ENCODE results near the gene ZFYVE28.
"Not testable (repeated sequence)": the region's sequence is repeated elsewhere in the genome, so short reads cannot be mapped to it uniquely, and the experiment has no call there.

Gene ZFYVE28

GRCh38 chr4:2241410-2242353 lies 176.8 kb downstream of the ZFYVE28 start, which contains the start of the genes HAUS3 and POLN:
TSS of gene HAUS3 (minus strand) at chr4:2242121. CDS start at chr4:2240946, 1,175 bp downstream.
TSS of gene POLN (minus strand) at chr4:2242121. CDS start at chr4:2229231, 12,890 bp downstream.
- Mint-ChIP-seq H3K9me3 (no peaks in the 10 kb centered on the region), H3K27me3 (no peaks in the 10 kb centered on the region), H3K36me3 (ENCODE audit: insufficient read depth) (peaks cover 53% of the 10 kb centered on the region), H3K4me1 (ENCODE audit: low read depth in 2 of 2) (peaks cover 40 to 54% of the 10 kb centered on the region in 2 donors), H3K27ac (peak within 1 kb of the TSS; percentile 95 to 97), H3K4me3 (peak within 1 kb of the TSS; percentile 89 to 93)
- DNase-seq (peak; percentile 99 to 100 (median 99)), ATAC-seq (replicated peaks) (peak; percentile 84)

- peak; percentile 16 for ATAC-seq (replicated peaks)
- Mint-ChIP-seq H3K27me3 (no peaks in the 10 kb centered on the region), H3K36me3 (ENCODE audit: insufficient read depth) (peaks cover 53% of the 10 kb centered on the region), H3K9me3 (no peaks in the 10 kb centered on the region), H3K4me3 (peak overlapping the region; percentile 89 to 93), H3K4me1 (ENCODE audit: low read depth in 2 of 2) (peaks cover 40 to 54% of the 10 kb centered on the region in 2 donors), H3K27ac (peak overlapping the region; percentile 95 to 97)
- no peak for DNase-seq
Observed at GRCh38 chr4:2241003-2241402, 177.4 kb downstream of the ZFYVE28 start.

DNA sequence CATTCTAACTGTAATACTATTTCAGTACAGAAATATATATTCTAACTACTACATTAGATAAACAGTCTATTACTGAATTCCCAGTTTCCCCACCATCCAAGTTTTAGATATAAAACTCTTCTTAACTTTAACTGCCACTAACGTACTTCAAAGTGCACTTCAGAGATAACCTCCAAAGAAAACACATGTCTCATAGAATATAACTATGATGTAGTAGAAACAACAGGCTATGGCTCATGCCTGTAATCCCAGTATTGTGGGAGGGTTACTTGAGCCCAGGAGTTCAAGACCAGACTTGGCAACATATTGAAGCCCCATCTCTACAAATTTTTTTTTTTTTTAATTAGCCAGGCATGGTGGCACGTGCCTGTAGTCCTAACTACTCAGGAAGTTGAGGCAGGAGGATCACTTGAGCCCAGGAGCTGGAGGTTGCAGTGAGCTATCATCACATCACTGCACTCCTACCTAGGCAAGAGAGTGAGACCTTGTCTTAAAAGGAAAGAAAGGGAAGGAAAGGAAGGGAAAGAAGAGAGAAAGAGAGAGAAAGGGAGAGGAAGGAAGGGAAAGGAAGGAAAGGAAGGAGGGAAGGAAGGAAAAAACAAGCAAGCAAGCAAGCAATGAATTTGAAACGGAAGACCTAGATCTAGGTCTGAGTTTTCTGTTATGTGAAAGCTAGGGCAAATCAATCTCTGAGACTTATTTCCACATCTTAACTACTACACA lies 181.3 kb downstream of the ZFYVE28 start:
- no peaks in the 10 kb centered on the region for H3K9me3 Mint-ChIP-seq
- peak overlapping the region; percentile 12 to 51 for H3K4me3 Mint-ChIP-seq
- DNase-seq (no peak), ATAC-seq (replicated peaks) (no peak)
- H3K36me3 Mint-ChIP-seq (ENCODE audit: insufficient read depth) = peaks cover 70% of the 10 kb centered on the region
- peaks cover 32 to 63% of the 10 kb centered on the region in 2 donors for H3K4me1 Mint-ChIP-seq (ENCODE audit: low read depth in 2 of 2)
- H3K27ac Mint-ChIP-seq = peak overlapping the region; percentile 53 to 77
- H3K27me3 Mint-ChIP-seq = no peaks in the 10 kb centered on the region

DNA sequence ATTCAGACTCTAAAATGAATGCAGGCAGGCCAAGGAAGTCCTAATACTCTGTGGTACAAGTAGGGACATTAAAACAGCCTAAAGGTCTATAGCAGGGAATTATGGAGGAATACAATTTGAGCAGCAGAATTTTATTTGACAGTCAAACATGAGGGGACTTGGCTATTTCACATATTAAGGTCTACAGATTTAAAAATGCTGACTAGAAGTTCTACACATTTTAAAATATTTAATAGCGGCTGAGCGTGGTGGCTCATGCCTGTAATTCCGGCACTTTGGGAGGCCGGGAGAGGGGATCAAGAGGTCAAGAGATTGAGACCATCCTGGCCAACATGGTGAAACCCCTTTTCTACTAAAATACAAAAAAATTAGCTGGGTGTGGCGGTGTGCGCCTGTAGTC lies 187.4 kb downstream of the ZFYVE28 start:
- Mint-ChIP-seq H3K36me3 (ENCODE audit: insufficient read depth) (peaks cover 59% of the 10 kb centered on the region), H3K27ac (no peak overlapping the region), H3K27me3 (no peaks in the 10 kb centered on the region), H3K4me1 (ENCODE audit: low read depth in 2 of 2) (peaks cover 6 to 28% of the 10 kb centered on the region in 2 donors), H3K4me3 (no peak overlapping the region), H3K9me3 (no peaks in the 10 kb centered on the region)
- ATAC-seq (replicated peaks) (no peak), DNase-seq (no peak)

GRCh38 chr4:2226261-2226660 lies 192.2 kb downstream of the ZFYVE28 start:
- Mint-ChIP-seq H3K27ac (peak overlapping the region in 1 of 2 donors; percentile 3), H3K36me3 (ENCODE audit: insufficient read depth) (peaks cover 29% of the 10 kb centered on the region), H3K4me1 (ENCODE audit: low read depth in 2 of 2) (peaks cover 0 to 5% of the 10 kb centered on the region in 2 donors), H3K27me3 (no peaks in the 10 kb centered on the region), H3K4me3 (no peak overlapping the region), H3K9me3 (no peaks in the 10 kb centered on the region)
- ATAC-seq (replicated peaks) (no peak), DNase-seq (no peak)

- H3K27me3 Mint-ChIP-seq = no peaks in the 10 kb centered on the region
- H3K36me3 Mint-ChIP-seq (ENCODE audit: insufficient read depth) = peaks cover 12% of the 10 kb centered on the region
- no peak overlapping the region for H3K4me3 Mint-ChIP-seq
- peaks cover 7 to 11% of the 10 kb centered on the region in 2 donors for H3K4me1 Mint-ChIP-seq (ENCODE audit: low read depth in 2 of 2)
- DNase-seq (no peak), ATAC-seq (replicated peaks) (no peak)
- H3K27ac Mint-ChIP-seq = no peak overlapping the region
- H3K9me3 Mint-ChIP-seq = no peaks in the 10 kb centered on the region
Observed at GRCh38 chr4:2222838-2223237, 195.6 kb downstream of the ZFYVE28 start.

- not testable (repeated sequence) for H3K4me3 Mint-ChIP-seq; H3K27me3 Mint-ChIP-seq; H3K27ac Mint-ChIP-seq; H3K4me1 Mint-ChIP-seq (ENCODE audit: low read depth in 2 of 2); H3K9me3 Mint-ChIP-seq; DNase-seq; ATAC-seq (replicated peaks)
- H3K36me3 Mint-ChIP-seq (ENCODE audit: insufficient read depth) = peaks cover 12% of the 10 kb centered on the region
Observed at GRCh38 chr4:2221378-2221777, 197.1 kb downstream of the ZFYVE28 start.

DNA sequence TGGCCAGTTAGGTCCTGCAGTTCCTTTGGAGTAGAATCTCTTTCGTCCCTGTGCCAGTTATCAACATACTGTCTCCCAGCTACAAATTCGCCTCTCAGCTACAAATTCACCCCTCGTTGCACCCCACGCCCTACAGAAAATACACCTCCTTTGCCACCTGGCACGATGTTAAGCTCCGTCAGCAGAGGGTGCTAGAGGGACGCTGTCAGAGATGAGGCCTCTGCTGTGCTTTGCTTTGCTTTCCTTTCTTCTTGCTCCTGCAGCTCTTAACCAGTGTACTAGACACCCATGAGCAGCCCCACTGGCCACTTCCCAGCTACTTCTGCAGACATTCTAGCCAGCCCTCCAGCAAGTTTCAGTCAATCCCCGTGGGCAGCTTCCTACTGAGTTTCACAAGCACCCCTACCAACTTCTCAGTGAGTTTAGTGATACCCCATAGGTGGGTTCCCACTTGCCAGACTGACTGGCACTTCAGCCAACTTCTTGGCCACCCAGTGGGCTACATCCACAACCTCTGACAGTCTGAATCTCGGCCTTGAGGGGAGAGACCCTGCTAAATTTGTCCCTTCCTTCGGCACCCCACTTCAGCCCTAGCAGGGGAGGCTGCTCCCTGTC lies 198.3 kb downstream of the ZFYVE28 start:
- ATAC-seq (replicated peaks) (peak; percentile 99), DNase-seq (peak; percentile 79 to 83 (median 83))
- Mint-ChIP-seq H3K27me3 (no peaks in the 10 kb centered on the region), H3K4me1 (ENCODE audit: low read depth in 2 of 2) (peaks cover 5 to 7% of the 10 kb centered on the region in 2 donors), H3K36me3 (ENCODE audit: insufficient read depth) (peaks cover under 1% of the 10 kb centered on the region), H3K9me3 (no peaks in the 10 kb centered on the region), H3K4me3 (no peak overlapping the region), H3K27ac (peak overlapping the region in 1 of 2 donors; percentile 28)
